MV-4-11 (cell line): ENCODE data around the gene TRIM32.

ENCODE experiments used
- DNase-seq: peaks from one replicate; lab custom pipeline; 2025; lab: John Stamatoyannopoulos, UW

TRIM32 gene

GRCh38 chr9:116705531-116705930, 18.4 kb downstream of the TRIM32 start:
- DNase-seq, result no peak

GRCh38 chr9:116706310-116707290, 19.5 kb downstream of the TRIM32 start:
- DNase-seq, result no peak

GRCh38 chr9:116712781-116713180, 25.7 kb downstream of the TRIM32 start:
- no peak for DNase-seq

GRCh38 chr9:116713271-116713670, 26.2 kb downstream of the TRIM32 start:
- DNase-seq, result no peak

GRCh38 chr9:116715751-116716150, 28.6 kb downstream of the TRIM32 start:
- DNase-seq, result no peak

GRCh38 chr9:116716438-116716837, 29.3 kb downstream of the TRIM32 start:
- DNase-seq, result no peak

- no peak for DNase-seq
Observed at GRCh38 chr9:116717150-116717549, 30.0 kb downstream of the TRIM32 start.

GRCh38 chr9:116718111-116718510, 31.0 kb downstream of the TRIM32 start:
- DNase-seq, result no peak

GRCh38 chr9:116720111-116720510, 33.0 kb downstream of the TRIM32 start:
- DNase-seq, result no peak

- no peak for DNase-seq
Observed at GRCh38 chr9:116721411-116721810, 34.3 kb downstream of the TRIM32 start.

- no peak for DNase-seq
Observed at GRCh38 chr9:116721944-116722343, 34.8 kb downstream of the TRIM32 start.

GRCh38 chr9:116724123-116724522, 37.0 kb downstream of the TRIM32 start:
- DNase-seq, result no peak

GRCh38 chr9:116726602-116727001, 39.5 kb downstream of the TRIM32 start:
- DNase-seq, result no peak

- no peak for DNase-seq
Observed at GRCh38 chr9:116733010-116733641, 46.0 kb downstream of the TRIM32 start.

GRCh38 chr9:116736399-116737151, 49.5 kb downstream of the TRIM32 start:
- no peak for DNase-seq

GRCh38 chr9:116737152-116737546, 50.0 kb downstream of the TRIM32 start:
- DNase-seq, result peak; percentile 10

- DNase-seq, result no peak
Observed at GRCh38 chr9:116741086-116741740, 54.1 kb downstream of the TRIM32 start.

GRCh38 chr9:116741742-116742141, 54.6 kb downstream of the TRIM32 start:
- DNase-seq, result no peak

GRCh38 chr9:116749176-116749575, 62.1 kb downstream of the TRIM32 start:
- no peak for DNase-seq

- DNase-seq, result no peak
Observed at GRCh38 chr9:116749772-116750171, 62.7 kb downstream of the TRIM32 start.

GRCh38 chr9:116750510-116750909, 63.4 kb downstream of the TRIM32 start:
- no peak for DNase-seq
